HepG2 (cell line): ENCODE measurements around the gene TRAK1. TPM values are rescaled to one million over a fixed set of nuclear protein-coding genes. Genes with fewer than 3 reads are reported as not detected.

Source experiments
- CEBPB ChIP-seq: IDR thresholded peaks from 2 replicates; pipeline ENCODE4 v1.6.1; 2011; ENCODE audit warnings: low read depth, low read length, improper control_type of control experiment, borderline replicate concordance
- CEBPG ChIP-seq: IDR thresholded peaks from 2 replicates; pipeline ENCODE4 v1.6.1; 2016
- CHD4 ChIP-seq: fragments of 200-600 bp; sonication (generic); IDR thresholded peaks from 2 replicates; pipeline ENCODE4 v1.7.0; 2017; ENCODE audit warnings: mild to moderate bottlenecking, low read length, borderline replicate concordance
- EED ChIP-seq: sonication (generic); formaldehyde crosslinking; IDR thresholded peaks from 2 replicates; pipeline ENCODE4 v1.5.0; 2020; ENCODE audit warnings: mild to moderate bottlenecking, missing genetic modification reagents
- FOXP1 ChIP-seq, 2 experiments: fragments of 450-650 bp in 1 of 2; IDR thresholded peaks; 2 replicates each; pipeline ENCODE4 v1.6.1; 2017 to 2018; ENCODE audit warnings: antibody characterized with exemption in 1 of 2
- ISL2 ChIP-seq: sonication (generic); formaldehyde crosslinking; IDR thresholded peaks from 2 replicates; pipeline ENCODE4 v1.5.0; 2020; ENCODE audit warnings: missing genetic modification reagents
- JDP2 ChIP-seq: sonication (generic); formaldehyde crosslinking; IDR thresholded peaks from 2 replicates; pipeline ENCODE4 v1.8.1; 2022; ENCODE audit warnings: missing genetic modification reagents, borderline replicate concordance
- KAT7 ChIP-seq: IDR thresholded peaks from 2 replicates; pipeline ENCODE4 v1.6.1; 2018; ENCODE audit warnings: borderline replicate concordance, missing compliant biosample characterization
- MBNL3 ChIP-seq: fragments of 250-450 bp; sonication (Bioruptor Pico); conservative IDR thresholded peaks from 2 replicates; pipeline ENCODE4 v1.8.0; 2022; ENCODE audit warnings: mild to moderate bottlenecking, inconsistent platforms
- RBM22 ChIP-seq: fragments of 200-400 bp; formaldehyde crosslinking; optimal IDR thresholded peaks from 2 replicates; pipeline ENCODE3; 2017; ENCODE audit warnings: mild to moderate bottlenecking, low read length, moderate library complexity
- SALL2 ChIP-seq: sonication (generic); formaldehyde crosslinking; IDR thresholded peaks from 2 replicates; pipeline ENCODE4 v1.8.1; 2023; ENCODE audit warnings: mild to moderate bottlenecking, missing genetic modification reagents, inconsistent platforms
- SP2 ChIP-seq: sonication (generic); formaldehyde crosslinking; IDR thresholded peaks from 2 replicates; pipeline ENCODE4 v1.5.1; 2020; ENCODE audit warnings: mild to moderate bottlenecking, missing genetic modification reagents
- SRF ChIP-seq: IDR thresholded peaks from 2 replicates; pipeline ENCODE4 v1.6.1; 2011; ENCODE audit warnings: mild to moderate bottlenecking, low read depth, low read length, moderate library complexity
- SRSF9 ChIP-seq: fragments of 200-400 bp; formaldehyde crosslinking; IDR thresholded peaks from 2 replicates; pipeline ENCODE4 v1.6.1; 2018; ENCODE audit warnings: borderline replicate concordance, mild to moderate bottlenecking, low read depth, low read length; ENCODE audit not compliant: insufficient read depth, poor library complexity, severe bottlenecking
- SUZ12 ChIP-seq: fragments of 150-350 bp; IDR thresholded peaks from 2 replicates; pipeline ENCODE4 v1.6.1; 2014; ENCODE audit warnings: low read depth, low read length
- THAP11 ChIP-seq: IDR thresholded peaks from 2 replicates; pipeline ENCODE4 v1.6.1; 2016; ENCODE audit warnings: missing biosample characterization, missing genetic modification reagents
- ZMAT3 ChIP-seq: sonication (generic); formaldehyde crosslinking; conservative IDR thresholded peaks from 2 replicates; pipeline ENCODE4 v1.7.0; 2021; ENCODE audit warnings: missing genetic modification reagents
- ZNF484 ChIP-seq: sonication (generic); formaldehyde crosslinking; IDR thresholded peaks from 2 replicates; pipeline ENCODE4 v1.5.1; 2020; ENCODE audit warnings: mild to moderate bottlenecking, low read depth, missing genetic modification reagents, borderline replicate concordance
- ZNF775 ChIP-seq: sonication (generic); formaldehyde crosslinking; IDR thresholded peaks from 2 replicates; pipeline ENCODE4 v1.4.0; 2020; ENCODE audit warnings: missing genetic modification reagents, mild to moderate bottlenecking, moderate library complexity, borderline replicate concordance
- ZNF816 ChIP-seq: sonication (generic); formaldehyde crosslinking; IDR thresholded peaks from 2 replicates; pipeline ENCODE4 v1.8.0; 2022; ENCODE audit warnings: missing genetic modification reagents, mild to moderate bottlenecking, borderline replicate concordance
- polyA plus RNA-seq, 8 experiments: library from polyadenylated mRNA; depleted of rRNA in 3 of 8; stranded (reverse) in 7 of 8; unstranded in 1 of 8; fragments of >200 nt; fragmentation: Illumina TruSeq in 4 of 8; extraction: Trizol in 4 of 8; gene quantifications; 2 replicates each; pipeline versions ENCODE4 v1.2.1 to v1.2.3, GENCODE V29; 2011 to 2016; ENCODE audit warnings: low read depth in 4 of 8, missing spikeins in 1 of 8, mixed read lengths in 1 of 8; ENCODE audit not compliant: insufficient read depth in 1 of 8
- total RNA-seq, 5 experiments: library from RNA; depleted of rRNA; stranded (reverse); fragments of >200 nt; fragmentation: Illumina TruSeq; extraction: Trizol; gene quantifications; 2 replicates each; pipeline ENCODE4 v1.2.3, GENCODE V29; 2016; ENCODE audit warnings: low read depth in 1 of 5
- TF ChIP-seq, protein P1 (sequence below): sonication (generic); formaldehyde crosslinking; IDR thresholded peaks from 2 replicates; pipeline ENCODE4 v1.4.0; 2020; ENCODE audit warnings: missing genetic modification reagents
- TF ChIP-seq, protein P2 (sequence below), 2 experiments: IDR thresholded peaks; 2 replicates each; pipeline ENCODE4 v1.6.1; 2011 to 2012; ENCODE audit warnings: low read length in 2 of 2, borderline replicate concordance in 1 of 2, low read depth in 1 of 2, mild to moderate bottlenecking in 1 of 2, moderate library complexity in 1 of 2
- TF ChIP-seq, protein P3 (sequence below): sonication (generic); formaldehyde crosslinking; IDR thresholded peaks from 2 replicates; pipeline ENCODE4 v1.4.0; 2020; ENCODE audit warnings: missing genetic modification reagents, borderline replicate concordance

Gene TRAK1
- total and polyA plus RNA-seq, 2 of the 13 experiments (the other 11 are each of a cell fraction or from before 2014, with no cell fraction given), result 20.5 to 46.6 TPM

DNA sequence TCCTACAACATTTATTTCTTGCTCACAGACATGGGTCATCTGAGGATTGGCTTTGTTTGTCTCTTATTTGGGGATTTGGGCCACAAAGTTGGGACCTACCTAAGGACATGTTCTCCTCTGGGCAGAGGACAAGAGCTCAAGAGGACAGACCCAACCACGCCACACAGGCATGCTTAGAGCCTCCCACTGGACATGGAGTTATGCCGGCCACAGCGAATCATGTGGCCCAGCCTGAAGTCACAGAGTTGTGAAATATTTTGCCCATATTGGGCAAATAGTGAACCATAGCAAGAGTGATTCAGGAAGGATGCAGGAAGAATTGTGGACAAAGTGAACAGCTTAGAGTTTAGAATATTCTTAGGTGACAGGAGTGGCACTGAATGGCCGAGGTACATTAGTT, 9.9 kb downstream of the TRAK1 start (continued):
- TF ChIP-seq, protein P1, sequence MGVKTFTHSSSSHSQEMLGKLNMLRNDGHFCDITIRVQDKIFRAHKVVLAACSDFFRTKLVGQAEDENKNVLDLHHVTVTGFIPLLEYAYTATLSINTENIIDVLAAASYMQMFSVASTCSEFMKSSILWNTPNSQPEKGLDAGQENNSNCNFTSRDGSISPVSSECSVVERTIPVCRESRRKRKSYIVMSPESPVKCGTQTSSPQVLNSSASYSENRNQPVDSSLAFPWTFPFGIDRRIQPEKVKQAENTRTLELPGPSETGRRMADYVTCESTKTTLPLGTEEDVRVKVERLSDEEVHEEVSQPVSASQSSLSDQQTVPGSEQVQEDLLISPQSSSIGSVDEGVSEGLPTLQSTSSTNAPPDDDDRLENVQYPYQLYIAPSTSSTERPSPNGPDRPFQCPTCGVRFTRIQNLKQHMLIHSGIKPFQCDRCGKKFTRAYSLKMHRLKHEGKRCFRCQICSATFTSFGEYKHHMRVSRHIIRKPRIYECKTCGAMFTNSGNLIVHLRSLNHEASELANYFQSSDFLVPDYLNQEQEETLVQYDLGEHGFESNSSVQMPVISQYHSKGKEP (CRISPR knock-in tag), result no peak
- TF ChIP-seq FOXP1 (IDR thresholded peaks at IDR 0.05) (no peak), FOXP1 (CRISPR knock-in tag; IDR thresholded peaks at IDR 0.05) (no peak), ZNF775 (CRISPR knock-in tag) (no peak), ZMAT3 (CRISPR knock-in tag) (no peak), CHD4 (no peak), SRF (peak; percentile 86), CEBPB (peak; percentile 93), SUZ12 (no peak), KAT7 (CRISPR knock-in tag) (no peak), ZNF816 (no peak), SP2 (CRISPR knock-in tag) (no peak), MBNL3 (no peak), SRSF9 (no peak), RBM22 (no peak), ZNF484 (CRISPR knock-in tag) (no peak), THAP11 (no peak), JDP2 (CRISPR knock-in tag) (no peak), EED (CRISPR knock-in tag) (no peak), CEBPG (peak; percentile 85), SALL2 (CRISPR knock-in tag) (no peak), ISL2 (CRISPR knock-in tag) (no peak)
- TF ChIP-seq, protein P2, sequence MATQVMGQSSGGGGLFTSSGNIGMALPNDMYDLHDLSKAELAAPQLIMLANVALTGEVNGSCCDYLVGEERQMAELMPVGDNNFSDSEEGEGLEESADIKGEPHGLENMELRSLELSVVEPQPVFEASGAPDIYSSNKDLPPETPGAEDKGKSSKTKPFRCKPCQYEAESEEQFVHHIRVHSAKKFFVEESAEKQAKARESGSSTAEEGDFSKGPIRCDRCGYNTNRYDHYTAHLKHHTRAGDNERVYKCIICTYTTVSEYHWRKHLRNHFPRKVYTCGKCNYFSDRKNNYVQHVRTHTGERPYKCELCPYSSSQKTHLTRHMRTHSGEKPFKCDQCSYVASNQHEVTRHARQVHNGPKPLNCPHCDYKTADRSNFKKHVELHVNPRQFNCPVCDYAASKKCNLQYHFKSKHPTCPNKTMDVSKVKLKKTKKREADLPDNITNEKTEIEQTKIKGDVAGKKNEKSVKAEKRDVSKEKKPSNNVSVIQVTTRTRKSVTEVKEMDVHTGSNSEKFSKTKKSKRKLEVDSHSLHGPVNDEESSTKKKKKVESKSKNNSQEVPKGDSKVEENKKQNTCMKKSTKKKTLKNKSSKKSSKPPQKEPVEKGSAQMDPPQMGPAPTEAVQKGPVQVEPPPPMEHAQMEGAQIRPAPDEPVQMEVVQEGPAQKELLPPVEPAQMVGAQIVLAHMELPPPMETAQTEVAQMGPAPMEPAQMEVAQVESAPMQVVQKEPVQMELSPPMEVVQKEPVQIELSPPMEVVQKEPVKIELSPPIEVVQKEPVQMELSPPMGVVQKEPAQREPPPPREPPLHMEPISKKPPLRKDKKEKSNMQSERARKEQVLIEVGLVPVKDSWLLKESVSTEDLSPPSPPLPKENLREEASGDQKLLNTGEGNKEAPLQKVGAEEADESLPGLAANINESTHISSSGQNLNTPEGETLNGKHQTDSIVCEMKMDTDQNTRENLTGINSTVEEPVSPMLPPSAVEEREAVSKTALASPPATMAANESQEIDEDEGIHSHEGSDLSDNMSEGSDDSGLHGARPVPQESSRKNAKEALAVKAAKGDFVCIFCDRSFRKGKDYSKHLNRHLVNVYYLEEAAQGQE (IDR thresholded peaks at IDR 0.05; ENCODE audit: borderline replicate concordance in 1 of 2, low read depth in 1 of 2, low read length in 2 of 2), result no peak
- TF ChIP-seq, protein P3, sequence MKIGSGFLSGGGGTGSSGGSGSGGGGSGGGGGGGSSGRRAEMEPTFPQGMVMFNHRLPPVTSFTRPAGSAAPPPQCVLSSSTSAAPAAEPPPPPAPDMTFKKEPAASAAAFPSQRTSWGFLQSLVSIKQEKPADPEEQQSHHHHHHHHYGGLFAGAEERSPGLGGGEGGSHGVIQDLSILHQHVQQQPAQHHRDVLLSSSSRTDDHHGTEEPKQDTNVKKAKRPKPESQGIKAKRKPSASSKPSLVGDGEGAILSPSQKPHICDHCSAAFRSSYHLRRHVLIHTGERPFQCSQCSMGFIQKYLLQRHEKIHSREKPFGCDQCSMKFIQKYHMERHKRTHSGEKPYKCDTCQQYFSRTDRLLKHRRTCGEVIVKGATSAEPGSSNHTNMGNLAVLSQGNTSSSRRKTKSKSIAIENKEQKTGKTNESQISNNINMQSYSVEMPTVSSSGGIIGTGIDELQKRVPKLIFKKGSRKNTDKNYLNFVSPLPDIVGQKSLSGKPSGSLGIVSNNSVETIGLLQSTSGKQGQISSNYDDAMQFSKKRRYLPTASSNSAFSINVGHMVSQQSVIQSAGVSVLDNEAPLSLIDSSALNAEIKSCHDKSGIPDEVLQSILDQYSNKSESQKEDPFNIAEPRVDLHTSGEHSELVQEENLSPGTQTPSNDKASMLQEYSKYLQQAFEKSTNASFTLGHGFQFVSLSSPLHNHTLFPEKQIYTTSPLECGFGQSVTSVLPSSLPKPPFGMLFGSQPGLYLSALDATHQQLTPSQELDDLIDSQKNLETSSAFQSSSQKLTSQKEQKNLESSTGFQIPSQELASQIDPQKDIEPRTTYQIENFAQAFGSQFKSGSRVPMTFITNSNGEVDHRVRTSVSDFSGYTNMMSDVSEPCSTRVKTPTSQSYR (CRISPR knock-in tag), result no peak
